CD4-positive, alpha-beta T cell treated with Interleukin-1 beta for 1 hour (primary cell): ENCODE results near the gene ZNF19.
"Not testable (repeated sequence)": the region's sequence is repeated elsewhere in the genome, so short reads cannot be mapped to it uniquely, and the experiment has no call there.

ENCODE experiments used
- DNase-seq, 2 donors: peaks; one replicate each; pipeline ENCODE4 v3.0.0-alpha.2; 2020 to 2022

ZNF19 gene

GRCh38 chr16:71489122-71489521 is at the start of gene ZNF19:
ZNF19 (minus strand) TSS chr16:71489324; CDS start chr16:71482114, 7,210 bp downstream.
- no peak for DNase-seq

- DNase-seq = peak; percentile 12 to 21
These were observed 48.5 kb upstream of the ZNF19 start for GRCh38 chr16:71537643-71538042.

- no peak for DNase-seq
These were observed 47.8 kb upstream of the ZNF19 start for GRCh38 chr16:71536752-71537499.

- no peak for DNase-seq
These were observed 43.2 kb upstream of the ZNF19 start for GRCh38 chr16:71532366-71532765.

- DNase-seq = no peak
These were observed 39.7 kb upstream of the ZNF19 start for GRCh38 chr16:71528863-71529262.

- DNase-seq = no peak
These were observed 39.1 kb upstream of the ZNF19 start for GRCh38 chr16:71528257-71528656.

- no peak for DNase-seq
These were observed 37.0 kb upstream of the ZNF19 start, which contains the start of gene CHST4 for GRCh38 chr16:71526111-71526631. CHST4 (plus strand) TSS chr16:71526426; CDS start chr16:71536678, 10,252 bp downstream.

GRCh38 chr16:71524566-71525553 is 35.7 kb upstream of the ZNF19 start:
- no peak for DNase-seq

- DNase-seq = no peak
These were observed 31.4 kb upstream of the ZNF19 start for GRCh38 chr16:71520550-71520949.

GRCh38 chr16:71515026-71515425 is 25.9 kb upstream of the ZNF19 start:
- DNase-seq = no peak

GRCh38 chr16:71514476-71514875 is 25.4 kb upstream of the ZNF19 start:
- DNase-seq = no peak

- DNase-seq = no peak
These were observed 24.2 kb upstream of the ZNF19 start for GRCh38 chr16:71513302-71513701.

GRCh38 chr16:71507061-71507460 is 17.9 kb upstream of the ZNF19 start:
- no peak for DNase-seq

- no peak for DNase-seq
These were observed 15.8 kb upstream of the ZNF19 start for GRCh38 chr16:71504901-71505300.

- DNase-seq = not testable (repeated sequence)
These were observed 14.9 kb upstream of the ZNF19 start for GRCh38 chr16:71504051-71504450.

- no peak for DNase-seq
These were observed 12.4 kb upstream of the ZNF19 start for GRCh38 chr16:71501547-71501946.

GRCh38 chr16:71500964-71501363 is 11.8 kb upstream of the ZNF19 start:
- no peak for DNase-seq

- DNase-seq = peak; percentile 30 to 67
These were observed 10.7 kb upstream of the ZNF19 start for GRCh38 chr16:71499775-71500364.

- DNase-seq = no peak
These were observed 8.9 kb upstream of the ZNF19 start for GRCh38 chr16:71498031-71498430.

- no peak for DNase-seq
These were observed 4.1 kb upstream of the ZNF19 start for GRCh38 chr16:71493213-71493612.

GRCh38 chr16:71492786-71493185 is 3.7 kb upstream of the ZNF19 start:
- DNase-seq = no peak

GRCh38 chr16:71491054-71491453 is 1.9 kb upstream of the ZNF19 start:
- no peak for DNase-seq

GRCh38 chr16:71490361-71490760 is 1.2 kb upstream of the ZNF19 start:
- no peak for DNase-seq
